Astrocyte (in vitro differentiated cells and primary cell): ENCODE measurements around the gene RAB5IF. TPM values are rescaled to one million over a fixed set of nuclear protein-coding genes. Genes with fewer than 3 reads are reported as not detected.

Source experiments
- DNase-seq: peaks from one replicate; pipeline ENCODE4 v3.0.0-alpha.2; 2010; ENCODE audit warnings: low read depth
- FAIRE-seq: peaks from 2 replicates; lab custom pipeline; 2011; peaks lifted over from hg19 to GRCh38; lab: Jason Lieb, UNC
- H2AFZ ChIP-seq: 2 replicates; pipeline ENCODE4 v1.6.0; 2012; ENCODE audit warnings: low read depth, low read length, inconsistent platforms
- H3K27ac ChIP-seq: 2 replicates; pipeline ENCODE4 v1.5.1; 2011; ENCODE audit warnings: low read depth, low read length, inconsistent platforms
- H3K27me3 ChIP-seq: 2 replicates; pipeline ENCODE4 v1.6.0; 2011; ENCODE audit warnings: low read length, inconsistent platforms; ENCODE audit not compliant: insufficient read depth
- H3K36me3 ChIP-seq: 2 replicates; pipeline ENCODE4 v1.5.1; 2011; ENCODE audit warnings: low read length, inconsistent platforms; ENCODE audit not compliant: insufficient read depth
- H3K4me1 ChIP-seq: 2 replicates; pipeline ENCODE4 v1.5.1; 2011; ENCODE audit warnings: low read length, inconsistent platforms; ENCODE audit not compliant: insufficient read depth
- H3K4me2 ChIP-seq: 2 replicates; pipeline ENCODE4 v1.6.0; 2012; ENCODE audit warnings: low read length, inconsistent platforms
- H3K4me3 ChIP-seq: 2 replicates; pipeline ENCODE4 v1.5.1; 2011; ENCODE audit warnings: low read depth, mild to moderate bottlenecking, low read length, inconsistent platforms; ENCODE audit not compliant: insufficient read depth
- H3K79me2 ChIP-seq: 2 replicates; pipeline ENCODE4 v1.6.0; 2012; ENCODE audit warnings: mild to moderate bottlenecking, low read length, inconsistent platforms; ENCODE audit not compliant: insufficient read depth
- H3K9ac ChIP-seq: 2 replicates; pipeline ENCODE4 v1.6.0; 2012; ENCODE audit warnings: mild to moderate bottlenecking, low read length, inconsistent platforms
- H3K9me3 ChIP-seq: 2 replicates; pipeline ENCODE4 v1.5.1; 2012; ENCODE audit warnings: low read depth, mild to moderate bottlenecking, low read length, inconsistent platforms; ENCODE audit not compliant: insufficient read depth
- H4K20me1 ChIP-seq: 2 replicates; pipeline ENCODE4 v1.6.0; 2012; ENCODE audit warnings: low read length, inconsistent platforms; ENCODE audit not compliant: insufficient read depth
- H3K27ac Mint-ChIP-seq: one replicate; pipeline ENCODE4 v1.8.0; 2021; ENCODE audit warnings: mild to moderate bottlenecking, mixed read lengths; ENCODE audit not compliant: unreplicated experiment
- H3K27me3 Mint-ChIP-seq: one replicate; pipeline ENCODE4 v1.8.0; 2021; ENCODE audit warnings: low read depth, mixed read lengths; ENCODE audit not compliant: unreplicated experiment
- H3K36me3 Mint-ChIP-seq: one replicate; pipeline ENCODE4 v1.8.0; 2021; ENCODE audit warnings: low read depth, mixed read lengths; ENCODE audit not compliant: unreplicated experiment
- H3K4me1 Mint-ChIP-seq: one replicate; pipeline ENCODE4 v1.8.0; 2021; ENCODE audit warnings: low read depth, mixed read lengths; ENCODE audit not compliant: unreplicated experiment
- H3K4me3 Mint-ChIP-seq: one replicate; pipeline ENCODE4 v1.8.0; 2021; ENCODE audit warnings: mild to moderate bottlenecking, moderate library complexity, mixed read lengths; ENCODE audit not compliant: unreplicated experiment
- H3K9me3 Mint-ChIP-seq: one replicate; pipeline ENCODE4 v1.8.0; 2021; ENCODE audit warnings: mild to moderate bottlenecking, mixed read lengths; ENCODE audit not compliant: unreplicated experiment
- CTCF ChIP-seq: IDR thresholded peaks from 2 replicates; pipeline ENCODE4 v1.5.1; 2011; ENCODE audit warnings: low read depth, mild to moderate bottlenecking, inconsistent platforms, low read length, moderate library complexity; ENCODE audit not compliant: insufficient read depth
- EZH2 ChIP-seq: IDR thresholded peaks from 2 replicates; pipeline ENCODE4 v1.6.1; 2012; ENCODE audit warnings: mild to moderate bottlenecking, low read length, inconsistent platforms; ENCODE audit not compliant: insufficient read depth
- total RNA-seq: library from RNA; stranded (reverse); gene quantifications from 2 replicates; pipeline ENCODE4 v1.2.1, GENCODE V29; 2021

Gene RAB5IF
- total RNA-seq, 1 donor from 2014 or later: 117 TPM

- Histone ChIP-seq H2AFZ (no peak overlapping the region), H3K9ac (no peak overlapping the region), H3K4me3 (no peak overlapping the region), H3K27ac (no peak overlapping the region), H3K9me3 (no peaks in the 10 kb centered on the region), H3K79me2 (peaks cover 11% of the 10 kb centered on the region), H3K4me1 (peaks cover 9% of the 10 kb centered on the region), H3K27me3 (no peaks in the 10 kb centered on the region), H4K20me1 (peaks cover 6% of the 10 kb centered on the region), H3K4me2 (no peak overlapping the region), H3K36me3 (no peaks in the 10 kb centered on the region)
- no peaks in the 10 kb centered on the region for H3K4me1 Mint-ChIP-seq
- no peak overlapping the region for H3K4me3 Mint-ChIP-seq
- H3K36me3 Mint-ChIP-seq: no peaks in the 10 kb centered on the region
- peaks cover 1% of the 10 kb centered on the region for H3K27me3 Mint-ChIP-seq
- H3K27ac Mint-ChIP-seq: no peak overlapping the region
- TF ChIP-seq EZH2: no peak
- TF ChIP-seq CTCF: no peak
- FAIRE-seq (no peak), DNase-seq (no peak)
- no peaks in the 10 kb centered on the region for H3K9me3 Mint-ChIP-seq
Measured at GRCh38 chr20:36601540-36601939, 4.0 kb upstream of the RAB5IF start.

DNA sequence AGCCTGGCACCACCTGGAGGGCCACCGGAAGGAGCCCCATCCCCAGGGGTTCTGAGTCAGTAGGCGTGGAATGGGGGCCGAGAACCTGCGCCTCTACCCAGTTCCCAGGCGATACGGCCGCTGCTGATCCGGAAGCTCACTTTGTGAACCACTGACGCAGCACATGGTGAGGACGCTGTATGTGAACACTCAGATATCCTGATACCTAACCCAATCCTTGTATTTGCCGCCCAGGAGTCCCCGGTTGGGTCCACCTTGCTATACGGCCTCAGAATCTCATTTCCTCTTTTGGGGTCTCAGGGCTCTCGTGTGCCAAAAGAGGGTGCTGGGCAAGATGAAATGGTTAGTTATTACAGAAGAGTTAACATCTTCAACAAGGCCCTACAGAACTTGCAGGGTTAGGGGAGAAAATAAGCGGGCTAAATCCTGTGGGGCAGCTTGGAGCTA lies 604 bp upstream of the RAB5IF start:
- Histone ChIP-seq H3K4me3 (peak overlapping the region; percentile 86), H3K27me3 (no peaks in the 10 kb centered on the region), H3K4me2 (peak overlapping the region; percentile 84), H3K9ac (peak overlapping the region; percentile 75), H3K27ac (peak overlapping the region; percentile 53), H3K79me2 (peaks cover 33% of the 10 kb centered on the region), H2AFZ (peak overlapping the region; percentile 98), H4K20me1 (peaks cover 31% of the 10 kb centered on the region), H3K36me3 (peaks cover 15% of the 10 kb centered on the region), H3K9me3 (no peaks in the 10 kb centered on the region), H3K4me1 (peaks cover 21% of the 10 kb centered on the region)
- H3K27ac Mint-ChIP-seq: peak overlapping the region; percentile 14
- no peaks in the 10 kb centered on the region for H3K9me3 Mint-ChIP-seq
- H3K4me3 Mint-ChIP-seq: peak overlapping the region; percentile 99
- TF ChIP-seq CTCF (no peak), EZH2 (no peak)
- no peak for DNase-seq
- H3K36me3 Mint-ChIP-seq: peaks cover 2% of the 10 kb centered on the region
- peaks cover 7% of the 10 kb centered on the region for H3K4me1 Mint-ChIP-seq
- H3K27me3 Mint-ChIP-seq: peaks cover 1% of the 10 kb centered on the region
- no peak for FAIRE-seq
